ENCODE measurements around the gene PET100. TPM values are rescaled to one million over a fixed set of nuclear protein-coding genes. Genes with fewer than 3 reads are reported as not detected.

The PET100 gene
- total and polyA plus RNA-seq, 10 of the 15 experiments (the other 5 are each of a cell fraction or from before 2014, with no cell fraction given) = 47.0 to 462 (median 126) TPM

- TF ChIP-seq MTA3 (IDR thresholded peaks at IDR 0.05; ENCODE audit: borderline replicate concordance, low read length) (no peak), NR2C1 (IDR thresholded peaks at IDR 0.05) (no peak), ETV6 (conservative IDR thresholded peaks at IDR 0.05 in 1 of 2, IDR thresholded peaks at IDR 0.05 in 1 of 2; ENCODE audit: borderline replicate concordance in 1 of 2, low read depth in 1 of 2) (no peak), ZSCAN29 (IDR thresholded peaks at IDR 0.05) (no peak)
These were observed 39.8 kb upstream of the PET100 start (continued) for GRCh38 chr19:7589822-7590221.

DNA sequence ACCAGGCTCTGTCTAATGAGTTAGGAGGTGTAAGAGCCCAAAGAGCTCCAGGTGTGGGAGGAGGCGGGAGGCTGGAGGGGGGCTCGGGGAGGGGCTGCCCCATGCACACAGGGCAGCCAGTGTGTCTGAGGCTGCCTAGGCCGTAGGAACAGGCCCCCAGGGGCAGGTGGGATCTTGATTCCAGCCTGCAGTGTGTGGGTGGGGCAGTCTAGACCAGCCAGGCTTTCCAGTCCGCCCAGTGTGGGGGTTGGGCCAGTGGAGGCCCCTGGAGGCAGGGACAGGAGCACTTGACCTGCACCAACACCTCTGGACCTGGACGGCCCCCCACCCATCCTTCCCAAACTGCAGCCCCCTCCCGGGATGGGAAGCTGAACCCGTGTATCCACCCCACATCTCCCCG is 39.3 kb upstream of the PET100 start:
- ChIA-PET RAD21 (ENCODE audit: unreplicated experiment) (no interaction called here), CTCF (no interaction called here), SMC1A (ENCODE audit: uncharacterized antibody, unreplicated experiment) (interaction anchor here (1.2 kb wide), 1 partner anchor 13 kb away, joined by 3 read pairs; no protein-coding TSS in a partner anchor), POLR2A (interaction anchor here (0.6 kb wide), 1 partner anchor 754 kb away, joined by 3 read pairs; no protein-coding TSS in a partner anchor)
- WGBS (ENCODE audit: insufficient coverage, insufficient replicate concordance, low lambda C conversion rate, missing lambda C conversion rate) = 12% methylated on average over 8 of the region's 8 CpGs
- Histone ChIP-seq H3K36me3 (ENCODE audit: control insufficient read depth in 2 of 2, insufficient read depth in 2 of 2, low read length in 1 of 2) (no peaks in the 10 kb centered on the region), H3K79me2 (ENCODE audit: control insufficient read depth, insufficient read depth, low read length) (no peaks in the 10 kb centered on the region), H2AFZ (ENCODE audit: control insufficient read depth, low read depth, low read length) (no peak overlapping the region), H3K4me3 (no peak overlapping the region), H3K4me2 (ENCODE audit: control insufficient read depth, insufficient read depth) (no peak overlapping the region), H3K4me1 (ENCODE audit: control insufficient read depth, insufficient read depth, low read length) (no peaks in the 10 kb centered on the region; the same call in 1 of the 2 replicates), H4K20me1 (ENCODE audit: control insufficient read depth, insufficient read depth) (no peaks in the 10 kb centered on the region), H3K27me3 (replicated peaks in 1 of 2; ENCODE audit: control insufficient read depth in 2 of 2, insufficient read depth in 2 of 2, low read length in 1 of 2) (no peaks in the 10 kb centered on the region), H3K9me3 (replicated peaks; ENCODE audit: control insufficient read depth, insufficient read depth, low read length) (no peaks in the 10 kb centered on the region), H3K27ac (ENCODE audit: control insufficient read depth, insufficient read depth) (no peak overlapping the region), H3K9ac (ENCODE audit: control insufficient read depth, insufficient read depth, low read length) (no peak overlapping the region)
- intact Hi-C loops (cut with micrococcal nuclease; ENCODE audit: unreplicated experiment) = no loop called here
- in situ Hi-C loops (cut with MboI) = no loop called here
- no TSS peak for BruUV-seq (replicated peaks)
- TF ChIP-seq HDAC2 (IDR thresholded peaks at IDR 0.05) (no peak), GABPA (IDR thresholded peaks at IDR 0.05; ENCODE audit: low read depth) (no peak), NR2F1 (conservative IDR thresholded peaks at IDR 0.05) (no peak), HDGF (IDR thresholded peaks at IDR 0.05) (no peak)
- TF ChIP-seq, protein P1, sequence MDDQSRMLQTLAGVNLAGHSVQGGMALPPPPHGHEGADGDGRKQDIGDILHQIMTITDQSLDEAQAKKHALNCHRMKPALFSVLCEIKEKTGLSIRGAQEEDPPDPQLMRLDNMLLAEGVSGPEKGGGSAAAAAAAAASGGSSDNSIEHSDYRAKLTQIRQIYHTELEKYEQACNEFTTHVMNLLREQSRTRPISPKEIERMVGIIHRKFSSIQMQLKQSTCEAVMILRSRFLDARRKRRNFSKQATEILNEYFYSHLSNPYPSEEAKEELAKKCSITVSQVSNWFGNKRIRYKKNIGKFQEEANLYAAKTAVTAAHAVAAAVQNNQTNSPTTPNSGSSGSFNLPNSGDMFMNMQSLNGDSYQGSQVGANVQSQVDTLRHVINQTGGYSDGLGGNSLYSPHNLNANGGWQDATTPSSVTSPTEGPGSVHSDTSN (IDR thresholded peaks at IDR 0.05; ENCODE audit: insufficient replicate concordance, low read depth, low read length) = no peak
- TF ChIP-seq, protein P2, sequence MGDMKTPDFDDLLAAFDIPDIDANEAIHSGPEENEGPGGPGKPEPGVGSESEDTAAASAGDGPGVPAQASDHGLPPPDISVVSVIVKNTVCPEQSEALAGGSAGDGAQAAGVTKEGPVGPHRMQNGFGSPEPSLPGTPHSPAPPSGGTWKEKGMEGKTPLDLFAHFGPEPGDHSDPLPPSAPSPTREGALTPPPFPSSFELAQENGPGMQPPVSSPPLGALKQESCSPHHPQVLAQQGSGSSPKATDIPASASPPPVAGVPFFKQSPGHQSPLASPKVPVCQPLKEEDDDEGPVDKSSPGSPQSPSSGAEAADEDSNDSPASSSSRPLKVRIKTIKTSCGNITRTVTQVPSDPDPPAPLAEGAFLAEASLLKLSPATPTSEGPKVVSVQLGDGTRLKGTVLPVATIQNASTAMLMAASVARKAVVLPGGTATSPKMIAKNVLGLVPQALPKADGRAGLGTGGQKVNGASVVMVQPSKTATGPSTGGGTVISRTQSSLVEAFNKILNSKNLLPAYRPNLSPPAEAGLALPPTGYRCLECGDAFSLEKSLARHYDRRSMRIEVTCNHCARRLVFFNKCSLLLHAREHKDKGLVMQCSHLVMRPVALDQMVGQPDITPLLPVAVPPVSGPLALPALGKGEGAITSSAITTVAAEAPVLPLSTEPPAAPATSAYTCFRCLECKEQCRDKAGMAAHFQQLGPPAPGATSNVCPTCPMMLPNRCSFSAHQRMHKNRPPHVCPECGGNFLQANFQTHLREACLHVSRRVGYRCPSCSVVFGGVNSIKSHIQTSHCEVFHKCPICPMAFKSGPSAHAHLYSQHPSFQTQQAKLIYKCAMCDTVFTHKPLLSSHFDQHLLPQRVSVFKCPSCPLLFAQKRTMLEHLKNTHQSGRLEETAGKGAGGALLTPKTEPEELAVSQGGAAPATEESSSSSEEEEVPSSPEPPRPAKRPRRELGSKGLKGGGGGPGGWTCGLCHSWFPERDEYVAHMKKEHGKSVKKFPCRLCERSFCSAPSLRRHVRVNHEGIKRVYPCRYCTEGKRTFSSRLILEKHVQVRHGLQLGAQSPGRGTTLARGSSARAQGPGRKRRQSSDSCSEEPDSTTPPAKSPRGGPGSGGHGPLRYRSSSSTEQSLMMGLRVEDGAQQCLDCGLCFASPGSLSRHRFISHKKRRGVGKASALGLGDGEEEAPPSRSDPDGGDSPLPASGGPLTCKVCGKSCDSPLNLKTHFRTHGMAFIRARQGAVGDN (IDR thresholded peaks at IDR 0.05) = no peak
- TF ChIP-seq, protein P3, sequence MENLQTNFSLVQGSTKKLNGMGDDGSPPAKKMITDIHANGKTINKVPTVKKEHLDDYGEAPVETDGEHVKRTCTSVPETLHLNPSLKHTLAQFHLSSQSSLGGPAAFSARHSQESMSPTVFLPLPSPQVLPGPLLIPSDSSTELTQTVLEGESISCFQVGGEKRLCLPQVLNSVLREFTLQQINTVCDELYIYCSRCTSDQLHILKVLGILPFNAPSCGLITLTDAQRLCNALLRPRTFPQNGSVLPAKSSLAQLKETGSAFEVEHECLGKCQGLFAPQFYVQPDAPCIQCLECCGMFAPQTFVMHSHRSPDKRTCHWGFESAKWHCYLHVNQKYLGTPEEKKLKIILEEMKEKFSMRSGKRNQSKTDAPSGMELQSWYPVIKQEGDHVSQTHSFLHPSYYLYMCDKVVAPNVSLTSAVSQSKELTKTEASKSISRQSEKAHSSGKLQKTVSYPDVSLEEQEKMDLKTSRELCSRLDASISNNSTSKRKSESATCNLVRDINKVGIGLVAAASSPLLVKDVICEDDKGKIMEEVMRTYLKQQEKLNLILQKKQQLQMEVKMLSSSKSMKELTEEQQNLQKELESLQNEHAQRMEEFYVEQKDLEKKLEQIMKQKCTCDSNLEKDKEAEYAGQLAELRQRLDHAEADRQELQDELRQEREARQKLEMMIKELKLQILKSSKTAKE (IDR thresholded peaks at IDR 0.05; ENCODE audit: low read depth, poor library complexity, severe bottlenecking) = no peak
- no peak for FAIRE-seq
- ATAC-seq = no peak
- DNase-seq (ENCODE audit: low read depth, low spot score) = no peak

Data from GM12878 (cell line).